GM23338 (cell line): Measurements from ENCODE around the gene ANO1. TPM values are rescaled to one million over a fixed set of nuclear protein-coding genes. Genes with fewer than 3 reads are reported as not detected.

ENCODE experiments used
- ATAC-seq: fragments of 200-7000 bp; cut with Tn5 transposase; 3 replicates; pipeline ENCODE4 v1.9.1; 2020
- DNase-seq: peaks from one replicate; pipeline ENCODE4 v3.0.0-alpha.2; 2015; ENCODE audit warnings: low spot score
- H2AFZ ChIP-seq: fragments of 200-600 bp; sonication (generic); 2 replicates; pipeline ENCODE4 v1.8.0; 2016; ENCODE audit warnings: antibody characterized with exemption, mild to moderate bottlenecking, moderate library complexity
- H3F3A ChIP-seq: fragments of 200-600 bp; sonication (generic); replicated peaks from 2 replicates; pipeline ENCODE4 v1.8.0; 2017; ENCODE audit warnings: antibody characterized with exemption, mixed run types, low read depth
- H3K27ac ChIP-seq: fragments of 200-600 bp; sonication (generic); 2 replicates; pipeline ENCODE4 v1.6.1; 2016; ENCODE audit warnings: low read depth
- H3K27me3 ChIP-seq: fragments of 200-600 bp; sonication (generic); 2 replicates; pipeline ENCODE4 v1.8.0; 2016; ENCODE audit warnings: mild to moderate bottlenecking, mixed run types, moderate library complexity; ENCODE audit not compliant: insufficient read depth
- H3K36me3 ChIP-seq: fragments of 200-600 bp; sonication (generic); 2 replicates; pipeline ENCODE4 v1.8.0; 2016; ENCODE audit warnings: mild to moderate bottlenecking; ENCODE audit not compliant: insufficient read depth
- H3K4me1 ChIP-seq: fragments of 200-600 bp; sonication (generic); 2 replicates; pipeline ENCODE4 v1.8.0; 2016; ENCODE audit warnings: mild to moderate bottlenecking, moderate library complexity; ENCODE audit not compliant: insufficient read depth
- H3K4me2 ChIP-seq: fragments of 200-600 bp; sonication (generic); 2 replicates; pipeline ENCODE4 v1.7.1; 2017; ENCODE audit warnings: mixed run types
- H3K4me3 ChIP-seq: fragments of 200-600 bp; sonication (generic); 2 replicates; pipeline ENCODE4 v1.6.1; 2016; ENCODE audit warnings: mixed run types
- H3K79me2 ChIP-seq: fragments of 200-600 bp; sonication (generic); replicated peaks from 2 replicates; pipeline ENCODE4 v1.8.0; 2017; ENCODE audit warnings: mild to moderate bottlenecking; ENCODE audit not compliant: insufficient read depth
- H3K9me2 ChIP-seq: fragments of 200-600 bp; sonication (generic); 2 replicates; pipeline ENCODE4 v1.8.0; 2017; ENCODE audit not compliant: insufficient read depth
- H4K20me1 ChIP-seq: fragments of 200-600 bp; sonication (generic); replicated peaks from 2 replicates; pipeline ENCODE4 v1.8.0; 2017; ENCODE audit warnings: mild to moderate bottlenecking; ENCODE audit not compliant: insufficient read depth
- H3K27ac Mint-ChIP-seq: 2 replicates; pipeline ENCODE4 v1.8.0; 2020; ENCODE audit warnings: inconsistent platforms, mild to moderate bottlenecking, moderate library complexity, mixed read lengths
- H3K27me3 Mint-ChIP-seq: 3 replicates; pipeline ENCODE4 v1.8.0; 2022; ENCODE audit warnings: low read depth, mild to moderate bottlenecking, moderate library complexity, mixed read lengths, inconsistent platforms; ENCODE audit not compliant: insufficient read depth, poor library complexity
- H3K36me3 Mint-ChIP-seq: 3 replicates; pipeline ENCODE4 v1.8.0; 2021; ENCODE audit warnings: low read depth, mild to moderate bottlenecking, inconsistent platforms, moderate library complexity, mixed read lengths
- H3K4me1 Mint-ChIP-seq: 3 replicates; pipeline ENCODE4 v1.8.0; 2020; ENCODE audit warnings: mild to moderate bottlenecking, inconsistent platforms, mixed read lengths
- H3K4me3 Mint-ChIP-seq: 3 replicates; pipeline ENCODE4 v1.8.0; 2021; ENCODE audit warnings: moderate library complexity, mild to moderate bottlenecking, inconsistent platforms, mixed read lengths
- H3K9me3 Mint-ChIP-seq: 3 replicates; pipeline ENCODE4 v1.8.0; 2020; ENCODE audit warnings: moderate library complexity, mild to moderate bottlenecking, inconsistent platforms, mixed read lengths
- CTCF ChIP-seq, 2 experiments: fragments of 200-600 bp in 1 of 2; sonication (generic) in 1 of 2; conservative IDR thresholded peaks; 2 replicates each; pipeline versions ENCODE4 v1.5.1 to v1.6.1; 2016 to 2017; ENCODE audit warnings: antibody characterized with exemption in 2 of 2, low read depth in 2 of 2, mild to moderate bottlenecking in 2 of 2, moderate library complexity in 1 of 2
- EZH2 ChIP-seq: fragments of 200-600 bp; sonication (generic); IDR thresholded peaks from one replicate; pipeline ENCODE4 v1.8.0; 2017; ENCODE audit warnings: antibody characterized with exemption, mild to moderate bottlenecking, low read depth; ENCODE audit not compliant: unreplicated experiment
- JUNB ChIP-seq: IDR thresholded peaks from one replicate; pipeline ENCODE4 v1.6.1; 2016; ENCODE audit warnings: antibody characterized with exemption; ENCODE audit not compliant: unreplicated experiment
- NANOG ChIP-seq: IDR thresholded peaks from 2 replicates; pipeline ENCODE4 v1.6.1; 2016; ENCODE audit warnings: antibody characterized with exemption, borderline replicate concordance
- STAT1 ChIP-seq: IDR thresholded peaks from one replicate; pipeline ENCODE4 v1.6.1; 2016; ENCODE audit warnings: antibody characterized with exemption; ENCODE audit not compliant: unreplicated experiment
- ZNF114 ChIP-seq: fragments of 250-450 bp; sonication (Bioruptor Pico); IDR thresholded peaks from 2 replicates; pipeline ENCODE4 v1.5.0; 2020; ENCODE audit warnings: mild to moderate bottlenecking, moderate library complexity
- polyA plus RNA-seq: library from polyadenylated mRNA; unstranded; fragments of >200 nt; fragmentation: Nextera tagmentation; extraction: Ambion mirVana; gene quantifications from 2 replicates; pipeline ENCODE4 v1.2.1, GENCODE V29; 2016
- total RNA-seq: library from RNA; depleted of rRNA; stranded (reverse); fragments of >200 nt; shearing (Covaris generic); gene quantifications from 2 replicates; pipeline ENCODE4 v1.2.3, GENCODE V29; 2014
- TF ChIP-seq, protein P1 (sequence below): IDR thresholded peaks from 2 replicates; pipeline ENCODE4 v1.6.1; 2016; ENCODE audit warnings: antibody characterized with exemption

The ANO1 gene
- total and polyA plus RNA-seq, 2 experiments from 2014 or later, result 1.4 to 3.4 TPM

GRCh38 chr11:70076461-70076931 is 1.6 kb upstream of the ANO1 start:
- Mint-ChIP-seq H3K27me3 (peaks cover 46% of the 10 kb centered on the region), H3K9me3 (no peaks in the 10 kb centered on the region), H3K36me3 (no peaks in the 10 kb centered on the region), H3K4me1 (peaks cover 37% of the 10 kb centered on the region), H3K27ac (no peak overlapping the region), H3K4me3 (no peak overlapping the region)
- TF ChIP-seq JUNB, result no peak
- Histone ChIP-seq H3F3A (peaks cover 4% of the 10 kb centered on the region; the same call in 1 of the 2 replicates), H3K4me1 (peaks cover 27% of the 10 kb centered on the region), H3K36me3 (no peaks in the 10 kb centered on the region), H3K9me2 (no peaks in the 10 kb centered on the region), H3K27ac (no peak overlapping the region), H3K27me3 (peaks cover 76% of the 10 kb centered on the region), H3K79me2 (no peaks in the 10 kb centered on the region), H4K20me1 (no peaks in the 10 kb centered on the region), H3K4me2 (no peak overlapping the region), H3K4me3 (no peak overlapping the region), H2AFZ (no peak overlapping the region)
- ATAC-seq (no peak), DNase-seq (no peak)

GRCh38 chr11:70077411-70078094 is 564 bp upstream of the ANO1 start:
- H3K4me1 ChIP-seq, result peaks cover 18% of the 10 kb centered on the region
- H3K4me3 ChIP-seq, result peak overlapping the region; percentile 61
- peak overlapping the region; percentile 85 for H3K4me2 ChIP-seq
- H3K9me3 Mint-ChIP-seq, result no peaks in the 10 kb centered on the region
- H4K20me1 ChIP-seq, result no peaks in the 10 kb centered on the region
- H3K4me3 Mint-ChIP-seq, result peak overlapping the region; percentile 75
- TF ChIP-seq NANOG (no peak), ZNF114 (CRISPR knock-in tag) (no peak), CTCF (conservative IDR thresholded peaks at IDR 0.05; ENCODE audit: low read depth in 2 of 2) (no peak), STAT1 (no peak), EZH2 (peak; percentile 67)
- TF ChIP-seq, protein P1, sequence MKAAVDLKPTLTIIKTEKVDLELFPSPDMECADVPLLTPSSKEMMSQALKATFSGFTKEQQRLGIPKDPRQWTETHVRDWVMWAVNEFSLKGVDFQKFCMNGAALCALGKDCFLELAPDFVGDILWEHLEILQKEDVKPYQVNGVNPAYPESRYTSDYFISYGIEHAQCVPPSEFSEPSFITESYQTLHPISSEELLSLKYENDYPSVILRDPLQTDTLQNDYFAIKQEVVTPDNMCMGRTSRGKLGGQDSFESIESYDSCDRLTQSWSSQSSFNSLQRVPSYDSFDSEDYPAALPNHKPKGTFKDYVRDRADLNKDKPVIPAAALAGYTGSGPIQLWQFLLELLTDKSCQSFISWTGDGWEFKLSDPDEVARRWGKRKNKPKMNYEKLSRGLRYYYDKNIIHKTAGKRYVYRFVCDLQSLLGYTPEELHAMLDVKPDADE, result no peak
- peaks cover 69% of the 10 kb centered on the region for H3K27me3 ChIP-seq
- ATAC-seq, result peak; percentile 7; the same call in 2 of the 3 replicates
- no peaks in the 10 kb centered on the region for H3K36me3 Mint-ChIP-seq
- no peaks in the 10 kb centered on the region; the same call in 1 of the 2 replicates for H3F3A ChIP-seq
- H3K27me3 Mint-ChIP-seq, result peaks cover 44% of the 10 kb centered on the region
- no peaks in the 10 kb centered on the region for H3K79me2 ChIP-seq
- H3K27ac Mint-ChIP-seq, result no peak overlapping the region
- H2AFZ ChIP-seq, result peak overlapping the region; percentile 91; the same call in 1 of the 2 replicates
- no peak overlapping the region for H3K27ac ChIP-seq
- H3K9me2 ChIP-seq, result no peaks in the 10 kb centered on the region
- H3K36me3 ChIP-seq, result no peaks in the 10 kb centered on the region
- peak; percentile 40 for DNase-seq
- H3K4me1 Mint-ChIP-seq, result peaks cover 28% of the 10 kb centered on the region
